T47D (cell line): Measurements from ENCODE around the gene LETM1.

Source experiments
- DNase-seq, 2 experiments: peaks; one replicate each; pipeline versions ENCODE4 v3.0.0 to v3.0.0-alpha.2; 2011 to 2012; ENCODE audit warnings: low read depth in 1 of 2, low spot score in 1 of 2
- JUND ChIP-seq: IDR thresholded peaks from 2 replicates; pipeline ENCODE4 v1.6.1; 2012; ENCODE audit warnings: low read depth
- in situ Hi-C: cut with HindIII; loops from 2 replicates; pipeline ENCODE4 v1.10.0; 2016; ENCODE audit warnings: low sequenced_read_pairs, low pct_unique_long_range_greater_than_20kb

The LETM1 gene

DNA sequence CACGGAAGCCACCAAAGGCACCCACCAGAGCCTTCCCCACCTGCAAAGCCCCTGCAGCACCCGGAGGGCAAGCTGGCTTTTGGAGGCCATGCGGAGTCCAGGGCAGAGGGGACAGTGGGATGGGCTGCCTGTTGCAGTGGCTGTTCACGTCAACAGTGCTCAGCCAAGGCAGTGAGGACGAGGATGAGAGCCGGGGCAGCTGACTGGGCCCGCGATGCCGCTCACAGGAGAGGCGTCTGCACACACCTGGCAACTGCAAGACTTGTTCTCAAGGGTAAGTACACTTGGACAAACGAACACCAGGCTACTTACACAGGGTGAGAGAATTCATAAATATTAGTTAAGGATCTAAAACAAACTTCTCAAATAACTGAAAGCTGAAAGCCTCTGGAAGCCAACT is 43.2 kb downstream of the LETM1 start:
- in situ Hi-C loops: no loop called here
- peak; percentile 68 to 74 for DNase-seq

DNA sequence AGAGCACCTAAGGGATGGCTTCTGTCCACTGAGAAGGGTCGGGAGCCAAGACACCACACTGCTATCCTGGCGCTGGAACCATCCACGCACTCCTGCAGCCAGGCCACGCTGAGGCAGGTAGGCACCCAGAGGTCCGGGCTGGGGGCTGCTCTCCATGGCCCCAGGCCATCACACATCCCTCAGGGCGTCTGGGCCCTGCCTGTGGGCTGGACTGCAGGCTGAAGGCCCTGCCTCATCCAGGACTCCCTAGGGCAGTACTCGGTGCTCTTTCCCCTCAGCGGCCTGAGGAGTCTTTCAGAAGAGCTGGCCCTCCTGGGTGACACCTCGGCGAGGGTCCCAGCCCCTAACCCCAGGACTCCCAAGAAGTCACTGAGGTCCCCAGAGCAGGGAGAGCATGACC is 45.2 kb downstream of the LETM1 start:
- in situ Hi-C loops: no loop called here
- TF ChIP-seq JUND: no peak
- no peak for DNase-seq

More for the DNA sequence above, 43.2 kb downstream of the LETM1 start:
- no peak for TF ChIP-seq JUND

DNA sequence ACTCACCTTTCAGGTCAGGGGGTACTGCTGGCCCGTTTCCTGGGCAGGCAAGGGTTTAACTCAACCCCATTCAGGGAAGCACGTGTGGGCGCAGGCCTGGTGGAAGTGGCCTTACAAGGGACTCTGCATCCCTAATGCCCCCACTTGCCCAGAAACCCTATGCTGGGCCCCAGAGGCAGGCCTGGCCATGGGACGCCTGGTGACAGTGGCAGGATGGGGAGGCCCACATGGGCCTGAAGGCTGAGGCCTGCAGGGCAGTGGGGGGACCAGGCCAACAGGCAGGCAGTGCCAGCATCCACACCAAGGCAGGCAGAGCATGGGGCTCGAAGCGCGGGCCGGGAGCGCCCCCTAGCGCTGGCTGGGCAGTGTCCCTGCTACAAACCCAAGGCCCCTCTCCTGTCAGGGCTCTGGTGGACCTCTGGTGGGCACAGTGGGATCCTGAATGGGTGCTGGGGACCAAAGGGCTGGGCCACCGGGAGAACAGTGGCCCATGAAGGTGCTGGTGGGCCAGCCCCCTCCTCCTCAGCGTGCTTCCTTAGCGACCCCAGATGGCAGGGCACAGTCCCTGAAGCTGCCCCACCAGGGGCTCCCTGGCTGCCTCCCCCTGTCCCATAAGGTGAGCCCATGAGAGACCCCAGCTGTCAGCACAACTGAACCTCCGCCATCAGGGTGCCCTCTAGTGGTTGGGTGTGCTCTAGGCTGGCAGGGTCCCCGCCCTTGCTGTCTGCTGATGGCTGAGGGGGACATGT is 46.0 kb downstream of the LETM1 start:
- in situ Hi-C loops: no loop called here
- DNase-seq: peak; percentile 73 to 82
- TF ChIP-seq JUND: no peak

GRCh38 chr4:1808851-1809753 is 46.9 kb downstream of the LETM1 start:
- DNase-seq: no peak
- TF ChIP-seq JUND: no peak
- in situ Hi-C loops: no loop called here

GRCh38 chr4:1808396-1808795 is 47.6 kb downstream of the LETM1 start:
- in situ Hi-C loops: no loop called here
- no peak for DNase-seq

DNA sequence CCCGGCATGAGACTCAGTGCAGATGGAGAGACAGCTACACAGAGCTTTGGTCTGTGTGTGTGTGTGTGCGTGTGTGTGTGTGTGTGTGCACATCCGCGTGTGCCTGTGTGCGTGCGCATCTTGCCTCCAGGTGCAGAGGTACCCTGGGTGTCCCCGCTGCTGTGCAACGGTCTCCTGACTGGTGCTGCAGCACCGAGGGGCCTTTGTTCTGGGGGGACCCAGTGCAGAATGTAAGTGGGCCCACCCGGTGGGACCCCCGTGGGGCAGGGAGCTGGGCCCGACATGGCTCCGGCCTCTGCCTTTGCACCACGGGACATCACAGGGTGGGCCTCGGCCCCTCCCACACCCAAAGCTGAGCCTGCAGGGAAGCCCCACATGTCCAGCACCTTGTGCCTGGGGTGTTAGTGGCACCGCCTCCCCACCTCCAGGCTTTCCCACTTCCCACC is 48.6 kb downstream of the LETM1 start:
- peak in 1 of 2 experiments; percentile 30 for DNase-seq
- in situ Hi-C loops: no loop called here
- TF ChIP-seq JUND: no peak

More at GRCh38 chr4:1808396-1808795, 47.6 kb downstream of the LETM1 start:
- no peak for TF ChIP-seq JUND

DNA sequence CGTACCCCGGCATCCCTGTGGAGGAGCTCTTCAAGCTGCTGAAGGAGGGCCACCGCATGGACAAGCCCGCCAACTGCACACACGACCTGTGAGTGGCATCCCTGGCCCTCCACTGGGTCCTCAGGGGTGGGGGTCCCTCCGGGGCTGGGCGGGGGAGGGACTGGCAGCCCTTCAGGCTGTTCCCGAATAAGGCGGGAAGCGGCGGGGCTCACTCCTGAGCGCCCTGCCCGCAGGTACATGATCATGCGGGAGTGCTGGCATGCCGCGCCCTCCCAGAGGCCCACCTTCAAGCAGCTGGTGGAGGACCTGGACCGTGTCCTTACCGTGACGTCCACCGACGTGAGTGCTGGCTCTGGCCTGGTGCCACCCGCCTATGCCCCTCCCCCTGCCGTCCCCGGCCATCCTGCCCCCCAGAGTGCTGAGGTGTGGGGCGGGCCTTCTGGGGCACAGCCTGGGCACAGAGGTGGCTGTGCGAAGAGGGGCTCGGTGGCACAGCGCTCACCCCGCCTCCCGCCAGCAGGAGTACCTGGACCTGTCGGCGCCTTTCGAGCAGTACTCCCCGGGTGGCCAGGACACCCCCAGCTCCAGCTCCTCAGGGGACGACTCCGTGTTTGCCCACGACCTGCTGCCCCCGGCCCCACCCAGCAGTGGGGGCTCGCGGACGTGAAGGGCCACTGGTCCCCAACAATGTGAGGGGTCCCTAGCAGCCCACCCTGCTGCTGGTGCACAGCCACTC is 49.2 kb downstream of the LETM1 start:
- no peak for DNase-seq
- no peak for TF ChIP-seq JUND
- in situ Hi-C loops: no loop called here

DNA sequence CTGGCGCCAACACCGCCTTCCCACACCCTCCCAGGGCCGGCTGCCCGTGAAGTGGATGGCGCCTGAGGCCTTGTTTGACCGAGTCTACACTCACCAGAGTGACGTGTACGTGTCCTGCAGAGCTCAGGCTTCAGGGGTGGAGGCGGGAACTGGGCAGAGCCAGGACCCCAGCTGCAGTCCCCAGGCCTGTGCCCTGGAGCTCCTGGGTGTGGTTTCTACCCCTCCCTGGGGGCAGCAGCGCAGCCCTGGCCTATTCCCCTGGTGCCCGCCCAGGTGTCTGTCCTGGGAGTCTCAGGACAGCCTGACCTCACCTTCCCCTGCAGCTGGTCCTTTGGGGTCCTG is 49.8 kb downstream of the LETM1 start:
- no peak for TF ChIP-seq JUND
- no peak for DNase-seq
- in situ Hi-C loops: no loop called here

DNA sequence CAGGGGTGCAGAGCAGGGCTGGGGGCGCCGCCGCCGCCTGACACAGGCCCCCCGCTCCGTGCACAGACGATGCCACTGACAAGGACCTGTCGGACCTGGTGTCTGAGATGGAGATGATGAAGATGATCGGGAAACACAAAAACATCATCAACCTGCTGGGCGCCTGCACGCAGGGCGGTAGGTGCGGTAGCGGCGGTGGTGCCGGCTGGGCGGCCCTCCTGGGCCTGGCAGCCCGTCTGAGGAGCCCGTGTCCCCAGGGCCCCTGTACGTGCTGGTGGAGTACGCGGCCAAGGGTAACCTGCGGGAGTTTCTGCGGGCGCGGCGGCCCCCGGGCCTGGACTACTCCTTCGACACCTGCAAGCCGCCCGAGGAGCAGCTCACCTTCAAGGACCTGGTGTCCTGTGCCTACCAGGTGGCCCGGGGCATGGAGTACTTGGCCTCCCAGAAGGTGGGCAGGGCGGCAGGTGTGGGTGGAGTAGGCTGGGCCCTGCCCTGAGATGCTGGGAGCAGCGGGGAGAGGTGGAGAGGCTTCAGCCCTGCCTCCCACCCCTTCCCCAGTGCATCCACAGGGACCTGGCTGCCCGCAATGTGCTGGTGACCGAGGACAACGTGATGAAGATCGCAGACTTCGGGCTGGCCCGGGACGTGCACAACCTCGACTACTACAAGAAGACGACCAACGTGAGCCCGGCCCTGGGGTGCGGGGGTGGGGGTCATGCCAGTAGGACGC is 50.3 kb downstream of the LETM1 start:
- in situ Hi-C loops: no loop called here
- no peak for DNase-seq
- TF ChIP-seq JUND: no peak

- TF ChIP-seq JUND: no peak
- no peak for DNase-seq
- in situ Hi-C loops: no loop called here
Observed at GRCh38 chr4:1804638-1805492, 51.1 kb downstream of the LETM1 start.
